IPS DF 6.9 (cell line): ENCODE measurements around the gene KXD1.
A peak's percentile ranks its signal among the peaks of the same experiment; 100 is the strongest.
"Not testable (repeated sequence)": the region's sequence is repeated elsewhere in the genome, so short reads cannot be mapped to it uniquely, and the experiment has no call there.

Source experiments
- DNase-seq: peaks from one replicate; pipeline ENCODE4 v3.0.0-alpha.2; 2013; ENCODE audit warnings: low read depth, low spot score
- H3K27ac ChIP-seq: one replicate; pipeline ENCODE4 v1.5.1; 2013; ENCODE audit warnings: low read length, control low read depth
- H3K27me3 ChIP-seq: 2 replicates; pipeline ENCODE4 v1.6.1; 2013; ENCODE audit warnings: mild to moderate bottlenecking, low read length; ENCODE audit not compliant: control insufficient read depth, insufficient read depth
- H3K36me3 ChIP-seq: 2 replicates; pipeline ENCODE4 v1.6.1; 2013; ENCODE audit warnings: low read length; ENCODE audit not compliant: control insufficient read depth, insufficient read depth
- H3K4me1 ChIP-seq: 2 replicates; pipeline ENCODE4 v1.6.1; 2013; ENCODE audit warnings: low read length; ENCODE audit not compliant: control insufficient read depth, insufficient read depth
- H3K4me3 ChIP-seq: 2 replicates; pipeline ENCODE4 v1.5.1; 2013; ENCODE audit warnings: mild to moderate bottlenecking, low read length
- H3K9me3 ChIP-seq: 2 replicates; pipeline ENCODE4 v1.6.1; 2013; ENCODE audit warnings: low read length, inconsistent platforms; ENCODE audit not compliant: control insufficient read depth, insufficient read depth
- WGBS: extraction: QIAGEN DNeasy Blood & Tissue Kit; methylation state at CpG from one replicate; pipeline ENCODE4 v1.1.7; 2013; ENCODE audit warnings: mixed read lengths, missing lambda C conversion rate; ENCODE audit not compliant: insufficient read length, insufficient coverage; 5-methylcytosine and 5-hydroxymethylcytosine counted together

The KXD1 gene

GRCh38 chr19:18536475-18536874 lies 21.2 kb upstream of the KXD1 start:
- H3K36me3 ChIP-seq, result peaks cover 54% of the 10 kb centered on the region
- no peaks in the 10 kb centered on the region; the same call in 1 of the 2 replicates for H3K4me1 ChIP-seq
- no peak overlapping the region for H3K4me3 ChIP-seq
- H3K27me3 ChIP-seq, result no peaks in the 10 kb centered on the region
- H3K27ac ChIP-seq, result no peak overlapping the region
- no peaks in the 10 kb centered on the region for H3K9me3 ChIP-seq
- DNase-seq, result no peak
- no CpG with 5 or more reads among the region's 10 CpGs for WGBS

- DNase-seq, result no peak
- WGBS, result no CpG with 5 or more reads among the region's 17 CpGs
These were observed 20.2 kb upstream of the KXD1 start for GRCh38 chr19:18537431-18537830.

GRCh38 chr19:18538115-18538514 lies 19.6 kb upstream of the KXD1 start:
- no peaks in the 10 kb centered on the region for H3K9me3 ChIP-seq
- H3K36me3 ChIP-seq, result peaks cover 43% of the 10 kb centered on the region
- no peak overlapping the region for H3K27ac ChIP-seq
- no peak overlapping the region for H3K4me3 ChIP-seq
- DNase-seq, result no peak
- WGBS, result no CpG with 5 or more reads among the region's 22 CpGs
- H3K4me1 ChIP-seq, result no peaks in the 10 kb centered on the region; the same call in 1 of the 2 replicates
- H3K27me3 ChIP-seq, result no peaks in the 10 kb centered on the region

More at GRCh38 chr19:18537431-18537830, 20.2 kb upstream of the KXD1 start:
- Histone ChIP-seq H3K4me3 (no peak overlapping the region), H3K27ac (no peak overlapping the region), H3K36me3 (peaks cover 50% of the 10 kb centered on the region), H3K4me1 (no peaks in the 10 kb centered on the region; the same call in 1 of the 2 replicates), H3K9me3 (no peaks in the 10 kb centered on the region), H3K27me3 (no peaks in the 10 kb centered on the region)

- H3K27ac ChIP-seq, result no peak overlapping the region
- no peak for DNase-seq
- peaks cover 39% of the 10 kb centered on the region for H3K36me3 ChIP-seq
- no peak overlapping the region for H3K4me3 ChIP-seq
- no peaks in the 10 kb centered on the region for H3K27me3 ChIP-seq
- H3K4me1 ChIP-seq, result peaks cover 2% of the 10 kb centered on the region
- H3K9me3 ChIP-seq, result no peaks in the 10 kb centered on the region
- WGBS, result no CpG with 5 or more reads among the region's 19 CpGs
These were observed 18.3 kb upstream of the KXD1 start for GRCh38 chr19:18539372-18539771.

GRCh38 chr19:18540200-18540599 lies 17.5 kb upstream of the KXD1 start:
- no CpG with 5 or more reads among the region's 1 CpG for WGBS
- not testable (repeated sequence) for H3K27ac ChIP-seq, H3K9me3 ChIP-seq, H3K27me3 ChIP-seq, H3K4me3 ChIP-seq, H3K4me1 ChIP-seq, DNase-seq
- peaks cover 39% of the 10 kb centered on the region for H3K36me3 ChIP-seq

- no CpG with 5 or more reads among the region's 21 CpGs for WGBS
- no peak overlapping the region for H3K4me3 ChIP-seq
- no peak for DNase-seq
- H3K27ac ChIP-seq, result no peak overlapping the region
- peaks cover 31% of the 10 kb centered on the region for H3K36me3 ChIP-seq
- H3K4me1 ChIP-seq, result peaks cover 2% of the 10 kb centered on the region
- H3K27me3 ChIP-seq, result no peaks in the 10 kb centered on the region
- H3K9me3 ChIP-seq, result no peaks in the 10 kb centered on the region
These were observed 16.2 kb upstream of the KXD1 start for GRCh38 chr19:18541258-18541991.

- no peak for DNase-seq
- no peak overlapping the region for H3K27ac ChIP-seq
- no CpG with 5 or more reads among the region's 11 CpGs for WGBS
These were observed 15.4 kb upstream of the KXD1 start for GRCh38 chr19:18541992-18542940.

GRCh38 chr19:18542941-18543813 lies 14.5 kb upstream of the KXD1 start, which contains the start of gene FKBP8:
Gene FKBP8 (minus strand): TSS chr19:18543573. CDS start chr19:18541970, 1,603 bp downstream.
- DNase-seq, result peak; percentile 82
- Histone ChIP-seq H3K4me1 (peaks cover 2% of the 10 kb centered on the region), H3K36me3 (peaks cover 17% of the 10 kb centered on the region), H3K27me3 (no peaks in the 10 kb centered on the region), H3K9me3 (no peaks in the 10 kb centered on the region), H3K27ac (no peak within 1 kb of the TSS), H3K4me3 (peak within 1 kb of the TSS; percentile 96; the same call in 1 of the 2 replicates)
- WGBS, result no CpG with 5 or more reads among the region's 86 CpGs

More at GRCh38 chr19:18541992-18542940, 15.4 kb upstream of the KXD1 start:
- Histone ChIP-seq H3K9me3 (no peaks in the 10 kb centered on the region), H3K36me3 (peaks cover 26% of the 10 kb centered on the region), H3K4me3 (peak overlapping the region; percentile 96; the same call in 1 of the 2 replicates), H3K27me3 (no peaks in the 10 kb centered on the region), H3K4me1 (peaks cover 2% of the 10 kb centered on the region)

GRCh38 chr19:18543814-18544475 lies 13.7 kb upstream of the KXD1 start:
- DNase-seq, result peak; percentile 48
- Histone ChIP-seq H3K4me3 (peak overlapping the region; percentile 41; the same call in 1 of the 2 replicates), H3K36me3 (peaks cover 14% of the 10 kb centered on the region), H3K9me3 (no peaks in the 10 kb centered on the region), H3K4me1 (peaks cover 2% of the 10 kb centered on the region; the same call in 1 of the 2 replicates), H3K27me3 (no peaks in the 10 kb centered on the region), H3K27ac (no peak overlapping the region)
- no CpG with 5 or more reads among the region's 12 CpGs for WGBS
